SH-SY5Y (cell line): ENCODE measurements around the gene LPCAT1.

Experiments used
- GATA2 ChIP-seq: IDR thresholded peaks from 2 replicates; pipeline ENCODE4 v1.6.1; 2011; ENCODE audit warnings: mild to moderate bottlenecking, low read depth, low read length
- GATA3 ChIP-seq: IDR thresholded peaks from 2 replicates; pipeline ENCODE4 v1.6.1; 2011; ENCODE audit warnings: low read depth, mild to moderate bottlenecking, low read length, moderate library complexity

DNA sequence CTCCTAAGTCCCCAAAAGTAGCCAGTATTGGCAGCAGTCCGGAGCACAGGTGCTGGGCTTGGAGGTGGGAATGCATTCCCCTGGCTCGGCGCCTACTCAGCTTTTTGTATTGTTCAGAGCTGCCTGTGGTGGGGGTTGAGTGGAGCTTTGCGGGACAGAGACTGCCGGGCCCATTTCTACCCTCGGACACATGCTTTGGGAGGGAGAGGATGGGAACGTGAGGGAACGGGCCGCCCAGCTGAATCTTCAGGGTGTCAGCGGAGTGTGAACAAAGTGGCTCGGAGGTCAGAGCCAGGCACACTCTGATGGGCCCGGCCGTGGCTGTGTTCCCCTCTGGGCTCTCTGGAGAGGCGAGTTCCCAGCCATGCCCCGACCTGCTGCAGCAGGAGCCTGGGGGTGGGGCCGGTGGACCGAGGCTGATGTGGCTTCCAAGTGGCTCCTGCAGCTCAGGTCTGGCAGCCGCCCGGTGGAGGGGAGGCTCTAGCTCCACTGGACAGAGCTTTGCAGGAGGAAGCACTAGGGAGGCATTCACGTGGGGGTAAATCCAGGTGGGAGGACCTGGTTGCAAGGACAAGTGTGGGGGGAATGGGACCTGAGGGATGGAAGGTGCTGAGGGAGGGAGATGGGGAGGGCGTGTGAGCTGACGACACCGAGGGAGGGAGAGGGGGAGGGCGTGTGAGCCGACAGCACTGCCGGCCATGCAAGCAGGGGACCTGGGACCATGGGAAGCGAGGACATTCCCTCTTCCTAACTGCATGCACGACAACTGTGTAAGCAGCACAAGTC is 47.4 kb downstream of the LPCAT1 start:
- no peak for TF ChIP-seq GATA3
- TF ChIP-seq GATA2 = no peak
